ENCODE measurements around the gene TMED8.

GRCh38 chr14:77342726-77343397, 34.0 kb downstream of the TMED8 start:
- TF ChIP-seq POLR2A (IDR thresholded peaks at IDR 0.05; ENCODE audit: low read depth, low read length) = no peak
- TF ChIP-seq POLR2AphosphoS5 (IDR thresholded peaks at IDR 0.05; ENCODE audit: low read depth, low read length) = no peak
- no peak for TF ChIP-seq TAF1 (IDR thresholded peaks at IDR 0.05; ENCODE audit: low read depth, low read length)
